GM12878 (cell line): Measurements from ENCODE around the gene CSTB. TPM values are rescaled to one million over a fixed set of nuclear protein-coding genes. Genes with fewer than 3 reads are reported as not detected.
A peak's percentile ranks its signal among the peaks of the same experiment; 100 is the strongest.

Source experiments
- ATAC-seq: fragments of 200-7000 bp; cut with Tn5 transposase; 3 replicates; pipeline ENCODE4 v1.9.1; 2020; ENCODE audit warnings: mild to moderate bottlenecking, moderate library complexity
- BruUV-seq: library from RNA; stranded (reverse); fragments of 400-500 nt; replicated peaks from 2 replicates; lab custom pipeline; 2021; lab: Mats Ljungman, UMichigan
- CTCF ChIA-PET: fragments of 300-600 bp; sonication (Branson Sonifier 250); formaldehyde crosslinking; extraction: SDS; loops from one replicate; lab custom pipeline; 2021; ENCODE audit warnings: inconsistent platforms; lab: Yijun Ruan, JAX
- POLR2A ChIA-PET: fragments of 350-600 bp; formaldehyde crosslinking; extraction: SDS; loops from one replicate; lab custom pipeline; 2021; ENCODE audit warnings: inconsistent platforms; lab: Charles Lee
- RAD21 ChIA-PET: fragments of 300-600 bp; sonication (Branson Sonifier 250); formaldehyde crosslinking; loops from one replicate; lab custom pipeline; 2023; ENCODE audit warnings: antibody characterized with exemption; ENCODE audit not compliant: unreplicated experiment; lab: Charles Lee
- SMC1A ChIA-PET: fragments of 300-600 bp; sonication (Branson Sonifier 250); formaldehyde crosslinking; loops from one replicate; lab custom pipeline; 2023; ENCODE audit not compliant: unreplicated experiment, uncharacterized antibody; lab: Charles Lee
- DNase-seq: peaks from one replicate; pipeline ENCODE4 v3.0.0-alpha.2; 2011; ENCODE audit warnings: low read depth, low spot score
- FAIRE-seq: peaks from 3 replicates; lab custom pipeline; 2011; peaks lifted over from hg19 to GRCh38; lab: Jason Lieb, UNC
- H2AFZ ChIP-seq: 2 replicates; pipeline ENCODE4 v1.6.0; 2011; ENCODE audit warnings: low read depth, low read length, control low read depth; ENCODE audit not compliant: control insufficient read depth
- H3K27ac ChIP-seq: 2 replicates; pipeline ENCODE4 v1.5.1; 2011; ENCODE audit warnings: control low read depth; ENCODE audit not compliant: control insufficient read depth, insufficient read depth
- H3K27me3 ChIP-seq, 2 experiments: replicated peaks in 1 of 2; 2 replicates each; pipeline versions ENCODE4 v1.6.0 to v1.6.1; 2011; ENCODE audit warnings: low read length in 1 of 2; ENCODE audit not compliant: control insufficient read depth in 2 of 2, insufficient read depth in 2 of 2
- H3K36me3 ChIP-seq, 2 experiments: 2 replicates each; pipeline ENCODE4 v1.5.1; 2011; ENCODE audit warnings: low read length in 1 of 2; ENCODE audit not compliant: control insufficient read depth in 2 of 2, insufficient read depth in 2 of 2
- H3K4me1 ChIP-seq: 2 replicates; pipeline ENCODE4 v1.6.1; 2011; ENCODE audit warnings: mild to moderate bottlenecking, low read length, moderate library complexity, mixed read lengths; ENCODE audit not compliant: control insufficient read depth, insufficient read depth
- H3K4me2 ChIP-seq: 2 replicates; pipeline ENCODE4 v1.6.0; 2011; ENCODE audit warnings: control low read depth; ENCODE audit not compliant: control insufficient read depth, insufficient read depth
- H3K4me3 ChIP-seq: fragments of 200-600 bp; sonication (generic); 2 replicates; pipeline ENCODE4 v1.5.1; 2016
- H3K79me2 ChIP-seq: 2 replicates; pipeline ENCODE4 v1.6.0; 2011; ENCODE audit warnings: low read length; ENCODE audit not compliant: control insufficient read depth, insufficient read depth
- H3K9ac ChIP-seq: 2 replicates; pipeline ENCODE4 v1.8.0; 2011; ENCODE audit warnings: low read length, control low read depth, mixed read lengths; ENCODE audit not compliant: control insufficient read depth, insufficient read depth
- H3K9me3 ChIP-seq: replicated peaks from 3 replicates; pipeline ENCODE4 v1.5.1; 2011; ENCODE audit warnings: mild to moderate bottlenecking, low read length; ENCODE audit not compliant: control insufficient read depth, insufficient read depth
- H4K20me1 ChIP-seq: 2 replicates; pipeline ENCODE4 v1.6.0; 2011; ENCODE audit not compliant: control insufficient read depth, insufficient read depth
- CHD2 ChIP-seq: IDR thresholded peaks from 2 replicates; pipeline ENCODE4 v1.6.1; 2011; ENCODE audit warnings: low read depth, low read length, improper control_type of control experiment, borderline replicate concordance
- PAX8 ChIP-seq: fragments of 450-650 bp; IDR thresholded peaks from 2 replicates; pipeline ENCODE4 v1.6.1; 2017; ENCODE audit warnings: mild to moderate bottlenecking, moderate library complexity
- POU2F2 ChIP-seq: IDR thresholded peaks from 3 replicates; pipeline ENCODE4 v1.6.1; 2011; ENCODE audit warnings: low read depth, mild to moderate bottlenecking, low read length, borderline replicate concordance
- RBBP5 ChIP-seq: fragments of 200-600 bp; sonication (generic); conservative IDR thresholded peaks from 2 replicates; pipeline ENCODE4 v1.6.1; 2016
- SMARCA5 ChIP-seq: fragments of 450-650 bp; IDR thresholded peaks from 2 replicates; pipeline ENCODE4 v1.6.1; 2017; ENCODE audit warnings: mild to moderate bottlenecking
- ZBED1 ChIP-seq: IDR thresholded peaks from 2 replicates; pipeline ENCODE4 v1.6.1; 2016; ENCODE audit warnings: borderline replicate concordance
- ZBTB33 ChIP-seq: fragments of 450-650 bp; IDR thresholded peaks from 2 replicates; pipeline ENCODE4 v1.6.1; 2017; ENCODE audit warnings: mild to moderate bottlenecking
- ZNF217 ChIP-seq: fragments of 450-650 bp; IDR thresholded peaks from 2 replicates; pipeline ENCODE4 v1.6.1; 2017; ENCODE audit warnings: antibody characterized with exemption, mild to moderate bottlenecking
- WGBS: methylation state at CpG from one replicate; pipeline ENCODE4 v1.1.6; 2016; ENCODE audit warnings: low lambda C conversion rate; ENCODE audit not compliant: insufficient replicate concordance, insufficient coverage; ENCODE audit errors: missing lambda C conversion rate; 5-methylcytosine and 5-hydroxymethylcytosine counted together
- in situ Hi-C: fragments of 300-500 bp; cut with MboI; formaldehyde crosslinking; loops from 9 replicates; pipeline ENCODE4 v1.14.3; 2018; ENCODE audit warnings: mixed read lengths
- intact Hi-C: fragments of 100-400 bp; cut with micrococcal nuclease; formaldehyde crosslinking; loops from one replicate; pipeline ENCODE4 v1.14.2; 2022; ENCODE audit not compliant: unreplicated experiment
- polyA plus RNA-seq, 11 experiments: library from polyadenylated mRNA; depleted of rRNA in 4 of 11; unstranded in 6 of 11; stranded (reverse) in 5 of 11; fragments of >200 nt; fragmentation: Nextera tagmentation in 4 of 11; fragmentation: Illumina TruSeq in 1 of 11; extraction: Ambion mirVana in 4 of 11; extraction: Trizol in 1 of 11; gene quantifications; 1 replicate in 1 of 11; 2 replicates in 10 of 11; pipeline versions ENCODE4 v1.2.1 to v1.2.3, GENCODE V29; 2011 to 2016; ENCODE audit warnings: inconsistent platforms in 2 of 11, missing spikeins in 2 of 11, low read depth in 1 of 11
- total RNA-seq, 4 experiments: library from RNA; depleted of rRNA in 3 of 4; stranded (reverse); fragments of >200 nt in 3 of 4; fragmentation: Illumina TruSeq in 1 of 4; extraction: Trizol in 1 of 4; gene quantifications; 2 replicates each; pipeline versions ENCODE4 v1.2.1 to v1.2.3, GENCODE V29; 2013 to 2021
- TF ChIP-seq, protein P1 (sequence below), 3 experiments: IDR thresholded peaks in 2 of 3; conservative IDR thresholded peaks in 1 of 3; 2 replicates each; pipeline ENCODE4 v1.5.1; 2011; ENCODE audit warnings: low read depth in 3 of 3, low read length in 3 of 3, mild to moderate bottlenecking in 3 of 3, control low read depth in 2 of 3, moderate library complexity in 2 of 3, inconsistent platforms in 1 of 3, mixed read lengths in 1 of 3; ENCODE audit not compliant: control insufficient read depth in 2 of 3, insufficient read depth in 1 of 3; ENCODE audit errors: extremely low read depth in 1 of 3
- TF ChIP-seq, protein P2 (sequence below): fragments of 450-650 bp; IDR thresholded peaks from 2 replicates; pipeline ENCODE4 v1.6.1; 2017; ENCODE audit warnings: low read depth, mild to moderate bottlenecking, moderate library complexity

The CSTB gene
- total and polyA plus RNA-seq, 10 of the 15 experiments (the other 5 are each of a cell fraction or from before 2014, with no cell fraction given) = 12.5 to 82.7 (median 41.9) TPM

GRCh38 chr21:43749651-43750262 lies 26.4 kb downstream of the CSTB start:
- no peak for FAIRE-seq
- POLR2A ChIA-PET = interaction anchor here (0.6 kb wide), 1 partner anchor 27 kb away, joined by 3 read pairs; no protein-coding TSS in a partner anchor
- in situ Hi-C loops (no loop called here), intact Hi-C loops (no loop called here)
- no TSS peak for BruUV-seq
- H3K4me2 ChIP-seq = no peak overlapping the region
- no peak for ATAC-seq
- H4K20me1 ChIP-seq = no peaks in the 10 kb centered on the region
- peaks cover 14 to 36% of the 10 kb centered on the region in 2 experiments; a peak in 3 of 4 replicates for H3K36me3 ChIP-seq
- RAD21 ChIA-PET = interaction anchor here (0.6 kb wide), 1 partner anchor 236 kb away, joined by 4 read pairs; no protein-coding TSS in a partner anchor
- H2AFZ ChIP-seq = no peak overlapping the region
- no peaks in the 10 kb centered on the region for H3K79me2 ChIP-seq
- TF ChIP-seq, protein P1, sequence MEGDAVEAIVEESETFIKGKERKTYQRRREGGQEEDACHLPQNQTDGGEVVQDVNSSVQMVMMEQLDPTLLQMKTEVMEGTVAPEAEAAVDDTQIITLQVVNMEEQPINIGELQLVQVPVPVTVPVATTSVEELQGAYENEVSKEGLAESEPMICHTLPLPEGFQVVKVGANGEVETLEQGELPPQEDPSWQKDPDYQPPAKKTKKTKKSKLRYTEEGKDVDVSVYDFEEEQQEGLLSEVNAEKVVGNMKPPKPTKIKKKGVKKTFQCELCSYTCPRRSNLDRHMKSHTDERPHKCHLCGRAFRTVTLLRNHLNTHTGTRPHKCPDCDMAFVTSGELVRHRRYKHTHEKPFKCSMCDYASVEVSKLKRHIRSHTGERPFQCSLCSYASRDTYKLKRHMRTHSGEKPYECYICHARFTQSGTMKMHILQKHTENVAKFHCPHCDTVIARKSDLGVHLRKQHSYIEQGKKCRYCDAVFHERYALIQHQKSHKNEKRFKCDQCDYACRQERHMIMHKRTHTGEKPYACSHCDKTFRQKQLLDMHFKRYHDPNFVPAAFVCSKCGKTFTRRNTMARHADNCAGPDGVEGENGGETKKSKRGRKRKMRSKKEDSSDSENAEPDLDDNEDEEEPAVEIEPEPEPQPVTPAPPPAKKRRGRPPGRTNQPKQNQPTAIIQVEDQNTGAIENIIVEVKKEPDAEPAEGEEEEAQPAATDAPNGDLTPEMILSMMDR (IDR thresholded peaks at IDR 0.05 in 2 of 3, conservative IDR thresholded peaks at IDR 0.05 in 1 of 3; ENCODE audit: control insufficient read depth in 2 of 3, extremely low read depth in 1 of 3, insufficient read depth in 1 of 3, low read depth in 3 of 3, low read length in 3 of 3) = 0 out of 6 replicates have a peak, but pooled peaks of 1 of the 3 experiments have one; percentile 2
- TF ChIP-seq CHD2 = no peak
- no peaks in the 10 kb centered on the region for H3K9me3 ChIP-seq
- no peak overlapping the region for H3K4me3 ChIP-seq
- CTCF ChIA-PET = no interaction called here
- H3K4me1 ChIP-seq = no peaks in the 10 kb centered on the region
- SMC1A ChIA-PET = no interaction called here
- DNase-seq = no peak
- no peak overlapping the region for H3K9ac ChIP-seq
- no peak overlapping the region for H3K27ac ChIP-seq
- no peaks in the 10 kb centered on the region for H3K27me3 ChIP-seq
- 74% methylated on average over 18 of the region's 18 CpGs for WGBS

DNA sequence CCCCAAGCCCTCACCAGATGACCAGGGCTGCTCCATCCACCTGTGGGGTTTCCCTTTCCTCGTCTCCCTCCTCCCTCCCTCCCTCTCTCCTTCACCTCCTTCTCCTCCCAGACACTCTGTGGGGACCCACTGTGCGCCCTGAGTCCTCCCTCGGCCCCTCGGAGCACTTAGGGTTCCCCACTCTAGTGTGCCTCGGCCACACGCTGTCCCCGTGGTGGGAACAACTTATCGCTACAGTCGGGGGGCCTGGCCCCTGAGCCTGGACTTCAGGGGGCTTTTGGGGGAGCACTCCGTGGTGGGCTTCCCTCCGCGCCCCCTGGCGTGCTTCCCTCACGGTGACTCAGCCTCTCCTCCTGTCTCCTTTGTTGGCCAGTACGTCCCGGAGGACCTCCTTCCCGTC lies 27.5 kb downstream of the CSTB start:
- Histone ChIP-seq H3K9ac (no peak overlapping the region), H3K27me3 (no peaks in the 10 kb centered on the region), H3K4me2 (no peak overlapping the region), H3K36me3 (peaks cover 17 to 36% of the 10 kb centered on the region in 2 experiments; a peak in 3 of 4 replicates), H3K4me1 (no peaks in the 10 kb centered on the region), H3K79me2 (no peaks in the 10 kb centered on the region), H2AFZ (no peak overlapping the region), H4K20me1 (no peaks in the 10 kb centered on the region), H3K27ac (no peak overlapping the region), H3K9me3 (no peaks in the 10 kb centered on the region), H3K4me3 (no peak overlapping the region)
- DNase-seq (no peak), FAIRE-seq (no peak), ATAC-seq (no peak)
- intact Hi-C loops (no loop called here), in situ Hi-C loops (no loop called here)
- RAD21 ChIA-PET = no interaction called here
- BruUV-seq = no TSS peak
- CTCF ChIA-PET = no interaction called here
- 98% methylated on average over 17 of the region's 17 CpGs for WGBS
- POLR2A ChIA-PET = no interaction called here
- SMC1A ChIA-PET = no interaction called here
- no peak for TF ChIP-seq ZBED1
- no peak for TF ChIP-seq POU2F2
- no peak for TF ChIP-seq SMARCA5
- no peak for TF ChIP-seq ZBTB33
- no peak for TF ChIP-seq RBBP5
- TF ChIP-seq, protein P2, sequence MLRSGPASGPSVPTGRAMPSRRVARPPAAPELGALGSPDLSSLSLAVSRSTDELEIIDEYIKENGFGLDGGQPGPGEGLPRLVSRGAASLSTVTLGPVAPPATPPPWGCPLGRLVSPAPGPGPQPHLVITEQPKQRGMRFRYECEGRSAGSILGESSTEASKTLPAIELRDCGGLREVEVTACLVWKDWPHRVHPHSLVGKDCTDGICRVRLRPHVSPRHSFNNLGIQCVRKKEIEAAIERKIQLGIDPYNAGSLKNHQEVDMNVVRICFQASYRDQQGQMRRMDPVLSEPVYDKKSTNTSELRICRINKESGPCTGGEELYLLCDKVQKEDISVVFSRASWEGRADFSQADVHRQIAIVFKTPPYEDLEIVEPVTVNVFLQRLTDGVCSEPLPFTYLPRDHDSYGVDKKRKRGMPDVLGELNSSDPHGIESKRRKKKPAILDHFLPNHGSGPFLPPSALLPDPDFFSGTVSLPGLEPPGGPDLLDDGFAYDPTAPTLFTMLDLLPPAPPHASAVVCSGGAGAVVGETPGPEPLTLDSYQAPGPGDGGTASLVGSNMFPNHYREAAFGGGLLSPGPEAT = no peak
- no peak for TF ChIP-seq ZNF217
- no peak for TF ChIP-seq PAX8
